Tongue (tissue), 2 donors: Measurements from ENCODE around the gene FLT3LG. TPM values are rescaled to one million over a fixed set of nuclear protein-coding genes. Genes with fewer than 3 reads are reported as not detected.
A peak's percentile ranks its signal among the peaks of the same experiment; 100 is the strongest.

ENCODE experiments used
- DNase-seq: peaks from one replicate; pipeline ENCODE4 v3.0.0-alpha.2; 2015
- total RNA-seq: library from RNA; depleted of rRNA; stranded (reverse); fragments of >200 nt; gene quantifications from one replicate; pipeline ENCODE4 v1.2.3, GENCODE V29; 2014

Gene FLT3LG
- total RNA-seq, 1 donor from 2014 or later, result 2.5 TPM

DNA sequence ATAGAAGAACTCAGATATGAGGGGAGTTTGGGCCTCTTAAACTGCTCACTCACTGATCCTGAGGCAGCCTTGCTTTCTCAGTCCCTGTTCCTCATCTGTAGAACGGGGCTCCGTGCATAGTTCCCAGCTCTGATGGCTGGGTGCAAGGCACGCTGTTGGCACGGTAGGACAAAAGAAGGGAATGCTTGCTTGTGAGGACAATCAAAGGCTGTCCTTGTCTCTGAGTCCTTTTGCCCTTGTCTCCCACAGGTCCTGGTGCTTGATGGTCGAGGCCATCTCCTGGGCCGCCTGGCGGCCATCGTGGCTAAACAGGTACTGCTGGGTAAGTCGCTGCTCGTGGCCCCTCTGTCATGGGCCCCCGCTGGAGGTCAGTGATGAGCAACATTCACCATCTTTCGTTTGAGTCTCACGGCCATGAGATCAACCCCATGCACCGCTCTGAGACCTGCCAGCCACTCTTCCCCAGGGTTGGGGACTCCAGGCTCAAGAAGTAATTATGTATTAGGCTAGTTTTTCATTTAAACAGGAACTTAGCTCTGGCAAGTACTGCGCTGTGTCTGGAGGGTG lies 15.7 kb downstream of the FLT3LG start:
- no peak for DNase-seq

GRCh38 chr19:49490287-49491029 lies 16.4 kb downstream of the FLT3LG start:
- no peak for DNase-seq

GRCh38 chr19:49491030-49491803 lies 17.2 kb downstream of the FLT3LG start:
- DNase-seq, result no peak

GRCh38 chr19:49491804-49492572 lies 18.0 kb downstream of the FLT3LG start:
- no peak for DNase-seq

DNA sequence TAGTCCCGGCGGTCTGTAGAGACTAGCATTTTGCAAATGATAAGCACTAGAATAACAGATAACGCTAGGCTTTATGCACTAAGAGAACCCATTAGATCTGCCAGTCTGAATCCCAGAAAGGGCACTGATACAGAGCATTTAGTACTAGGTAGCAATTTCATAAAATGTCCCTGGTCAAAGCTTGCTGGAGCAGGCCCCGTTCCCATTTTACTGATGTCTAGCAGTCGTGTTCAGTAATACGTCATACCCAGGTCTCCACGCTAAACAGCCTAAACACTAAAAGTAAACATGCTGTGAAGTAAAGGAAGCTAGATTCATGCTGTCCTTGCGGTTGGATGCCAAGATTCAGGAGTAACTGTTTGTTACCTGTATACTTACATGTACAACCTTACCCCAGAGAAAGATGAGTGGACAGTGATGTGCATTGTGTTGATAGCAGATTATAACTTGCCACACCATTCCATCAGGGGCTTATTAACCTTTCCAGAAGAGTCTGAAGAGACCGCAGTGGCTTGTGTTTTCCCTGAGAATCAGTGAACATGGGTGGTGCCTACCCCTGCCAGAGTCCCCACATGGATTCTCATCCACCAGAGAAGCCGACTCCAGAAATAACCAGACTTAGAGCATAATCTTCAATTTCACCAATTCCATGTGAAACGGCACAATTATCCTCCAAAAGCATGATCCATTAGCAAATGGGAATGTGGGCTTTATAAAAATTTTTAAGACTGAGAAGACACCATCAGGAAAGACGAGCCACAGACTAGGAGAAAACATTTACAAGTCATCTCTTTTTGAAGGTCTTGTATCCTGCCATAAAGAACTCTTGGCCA lies 18.8 kb downstream of the FLT3LG start:
- DNase-seq, result no peak

DNA sequence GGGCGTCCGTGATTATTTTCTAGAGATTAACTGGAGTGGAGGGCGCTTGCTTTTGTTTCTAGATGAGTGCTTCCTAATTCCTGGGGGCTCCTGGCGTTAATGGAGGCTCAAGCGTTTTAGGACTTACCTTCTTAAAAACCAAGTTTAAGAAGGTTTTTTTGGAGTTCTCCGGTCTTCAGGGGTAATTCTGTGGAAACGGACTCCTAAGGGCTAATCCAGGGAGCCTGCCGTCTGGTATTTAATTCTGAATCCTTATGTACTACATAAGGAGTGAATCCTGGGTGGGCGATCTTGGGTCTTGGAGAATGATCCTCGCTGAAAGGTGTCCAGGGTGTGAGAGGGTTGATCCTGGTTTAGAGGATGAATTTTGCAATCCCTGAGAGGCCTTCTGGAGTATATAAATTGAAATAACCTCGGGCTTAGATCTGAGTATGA lies 22.6 kb downstream of the FLT3LG start:
- DNase-seq, result no peak

GRCh38 chr19:49497047-49497788 lies 23.2 kb downstream of the FLT3LG start:
- DNase-seq, result peak; percentile 73

GRCh38 chr19:49497789-49498103 lies 23.7 kb downstream of the FLT3LG start:
- no peak for DNase-seq

GRCh38 chr19:49498475-49498874 lies 24.5 kb downstream of the FLT3LG start:
- no peak for DNase-seq

DNA sequence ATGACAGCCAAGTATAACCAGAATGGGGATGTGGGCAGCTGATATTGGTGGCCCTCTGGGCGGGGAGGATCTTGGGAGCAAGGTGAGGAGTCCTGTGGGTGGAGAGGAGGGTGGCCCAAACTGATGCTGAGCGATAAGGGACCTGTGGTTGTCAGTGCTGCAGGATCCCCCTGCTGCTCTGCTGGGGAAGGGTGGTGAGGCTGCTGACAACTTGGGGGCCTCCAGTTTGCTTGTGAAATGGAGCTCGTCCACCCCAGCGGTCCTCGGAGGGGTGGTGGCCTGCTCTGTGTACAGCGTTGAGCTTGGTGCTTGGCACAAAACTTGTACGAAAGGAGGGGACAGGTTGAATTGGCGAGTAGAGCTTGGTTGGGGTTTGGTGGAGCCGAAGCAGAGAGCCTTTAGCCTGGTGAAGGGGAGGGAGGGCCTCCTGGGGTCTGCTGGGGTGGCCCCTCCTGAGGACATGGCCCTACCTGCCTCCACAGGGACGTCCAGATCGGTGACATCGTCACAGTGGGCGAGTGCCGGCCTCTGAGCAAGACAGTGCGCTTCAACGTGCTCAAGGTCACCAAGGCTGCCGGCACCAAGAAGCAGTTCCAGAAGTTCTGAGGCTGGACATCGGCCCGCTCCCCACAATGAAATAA lies 25.1 kb downstream of the FLT3LG start:
- no peak for DNase-seq

- peak; percentile 85 for DNase-seq
These were observed 29.0 kb downstream of the FLT3LG start for GRCh38 chr19:49502866-49503581.

GRCh38 chr19:49503582-49503962 lies 29.6 kb downstream of the FLT3LG start:
- DNase-seq, result no peak

GRCh38 chr19:49506575-49507105 lies 32.6 kb downstream of the FLT3LG start:
- DNase-seq, result peak; percentile 50

DNA sequence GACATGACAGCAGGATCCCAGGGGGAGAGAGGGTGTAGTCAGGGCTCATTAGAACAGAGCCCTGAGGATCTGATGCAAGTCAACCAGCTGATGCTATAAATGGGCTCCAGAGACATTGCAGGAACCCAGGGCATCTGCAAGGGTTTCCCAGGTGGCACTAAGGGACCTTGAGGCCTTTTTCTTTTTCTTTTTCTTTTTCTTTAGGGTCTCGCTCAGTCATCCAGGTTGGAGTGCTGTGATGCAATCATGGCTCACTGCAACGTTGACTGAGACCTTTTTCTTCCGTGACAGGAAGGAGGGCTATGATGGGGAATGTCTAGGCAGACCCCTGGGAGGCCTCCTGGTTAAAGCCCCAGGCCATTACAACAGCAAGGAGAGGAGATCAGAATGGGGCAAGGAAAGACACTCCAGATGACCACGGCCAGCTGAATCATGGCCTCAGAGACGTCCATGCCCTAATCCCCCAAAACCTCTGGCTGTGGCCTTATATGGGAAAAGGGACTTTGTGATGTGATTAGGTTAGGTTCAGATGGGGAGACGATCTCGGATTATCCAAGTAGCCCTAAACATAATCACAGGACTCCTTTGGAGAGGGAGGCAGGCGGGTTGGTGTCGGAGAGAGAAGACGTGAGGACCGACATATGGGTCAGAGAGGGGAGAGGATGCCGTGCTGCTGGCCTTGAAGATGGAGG lies 33.9 kb downstream of the FLT3LG start:
- DNase-seq, result no peak

DNA sequence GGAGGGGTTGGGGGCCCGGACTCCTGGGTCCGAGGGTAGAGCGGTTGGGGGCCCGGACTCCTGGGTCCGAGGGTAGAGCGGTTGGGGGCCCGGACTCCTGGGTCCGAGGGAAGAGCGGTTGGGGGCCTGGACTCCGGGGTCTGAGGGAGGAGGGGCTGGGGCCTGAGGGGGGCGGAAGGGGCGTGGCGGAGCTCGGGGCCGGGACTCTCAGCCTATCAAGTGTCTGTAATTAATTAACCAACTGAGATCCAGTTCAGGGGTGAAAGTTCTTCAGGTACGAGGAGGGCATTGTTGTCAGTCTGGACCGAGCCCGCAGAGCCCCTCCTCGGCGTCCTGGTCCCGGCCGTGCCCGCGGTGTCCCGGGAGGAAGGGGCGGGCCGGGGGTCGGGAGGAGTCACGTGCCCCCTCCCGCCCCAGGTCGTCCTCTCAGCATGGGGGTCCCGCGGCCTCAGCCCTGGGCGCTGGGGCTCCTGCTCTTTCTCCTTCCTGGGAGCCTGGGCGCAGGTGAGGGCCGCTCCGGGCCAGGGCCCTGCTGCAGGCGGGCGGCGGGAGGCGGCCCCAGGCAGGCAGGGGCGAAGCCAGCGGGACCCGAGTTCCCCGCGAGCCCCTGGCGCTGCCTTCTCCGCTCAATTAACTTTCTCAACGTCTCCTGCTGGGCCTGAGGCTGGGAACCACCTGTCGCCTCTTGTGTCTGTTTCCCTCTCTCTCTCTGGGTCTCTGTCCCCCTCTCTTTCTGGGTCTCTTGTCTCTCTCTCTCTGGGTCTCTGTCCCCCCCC lies 39.1 kb downstream of the FLT3LG start:
- DNase-seq, result peak; percentile 77

DNA sequence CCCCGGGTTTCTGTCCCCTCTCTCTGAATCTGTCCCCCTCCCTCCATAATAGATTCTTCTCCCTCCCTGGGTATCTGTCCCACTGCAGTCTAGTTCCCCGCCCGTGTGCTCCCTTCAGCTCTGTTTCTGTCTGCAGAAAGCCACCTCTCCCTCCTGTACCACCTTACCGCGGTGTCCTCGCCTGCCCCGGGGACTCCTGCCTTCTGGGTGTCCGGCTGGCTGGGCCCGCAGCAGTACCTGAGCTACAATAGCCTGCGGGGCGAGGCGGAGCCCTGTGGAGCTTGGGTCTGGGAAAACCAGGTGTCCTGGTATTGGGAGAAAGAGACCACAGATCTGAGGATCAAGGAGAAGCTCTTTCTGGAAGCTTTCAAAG lies 39.7 kb downstream of the FLT3LG start:
- no peak for DNase-seq

DNA sequence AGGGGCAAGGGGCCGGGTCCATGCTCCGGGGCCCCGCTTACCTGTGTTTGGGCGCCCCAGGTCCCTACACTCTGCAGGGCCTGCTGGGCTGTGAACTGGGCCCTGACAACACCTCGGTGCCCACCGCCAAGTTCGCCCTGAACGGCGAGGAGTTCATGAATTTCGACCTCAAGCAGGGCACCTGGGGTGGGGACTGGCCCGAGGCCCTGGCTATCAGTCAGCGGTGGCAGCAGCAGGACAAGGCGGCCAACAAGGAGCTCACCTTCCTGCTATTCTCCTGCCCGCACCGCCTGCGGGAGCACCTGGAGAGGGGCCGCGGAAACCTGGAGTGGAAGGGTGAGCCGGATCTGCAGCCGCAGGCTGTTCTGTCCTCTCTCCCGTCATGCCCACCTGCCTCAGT lies 40.1 kb downstream of the FLT3LG start:
- no peak for DNase-seq

- peak; percentile 28 for DNase-seq
These were observed 41.8 kb downstream of the FLT3LG start for GRCh38 chr19:49515767-49516166.
